ENCODE results near the gene NUDT4.
"Not testable (repeated sequence)": the region's sequence is repeated elsewhere in the genome, so short reads cannot be mapped to it uniquely, and the experiment has no call there.

NUDT4 gene

DNA sequence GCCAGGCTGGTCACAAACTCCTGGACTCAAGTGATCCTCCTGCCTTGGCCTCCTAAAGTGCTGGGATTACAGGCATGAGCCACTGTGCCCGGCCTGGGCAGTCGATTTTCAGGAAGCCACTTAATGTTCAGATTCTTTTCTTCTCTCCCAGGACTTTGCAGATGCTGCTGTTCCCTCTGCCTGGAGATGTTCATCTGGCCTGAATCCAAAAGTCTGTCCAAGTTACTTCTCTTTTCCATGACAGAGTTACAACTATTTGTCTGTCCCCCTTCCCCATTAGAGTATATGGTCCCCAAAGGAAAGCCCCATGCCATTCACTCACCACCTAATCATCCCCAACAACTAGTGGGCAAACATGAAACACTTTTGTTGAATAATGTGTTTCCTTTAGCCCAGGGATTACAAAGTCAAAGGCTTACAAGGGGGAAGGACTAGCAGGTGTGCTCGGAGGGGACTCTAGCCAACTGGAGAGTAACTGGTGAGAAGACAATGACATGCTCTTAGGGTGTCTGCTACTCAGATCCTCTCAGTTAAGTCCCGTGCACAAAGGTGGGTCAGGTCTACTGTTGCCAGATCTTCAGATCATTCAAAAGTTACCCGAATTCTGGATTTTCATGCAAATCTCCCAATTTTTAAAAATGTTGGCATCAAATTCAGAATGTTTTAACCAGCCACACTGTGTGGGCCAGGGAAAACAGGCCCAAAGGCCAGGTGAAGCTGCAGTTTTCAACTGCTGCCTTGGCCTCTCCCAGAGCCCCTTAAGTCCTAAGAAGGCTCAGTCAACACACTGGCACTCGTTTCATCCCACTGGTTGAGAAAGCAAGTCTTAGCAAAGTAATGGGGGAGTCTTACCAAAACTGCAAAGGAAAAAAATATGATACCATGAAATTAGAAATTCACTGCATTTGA lies 29.6 kb downstream of the NUDT4 start:
- H3K27ac ChIP-seq, result no peak overlapping the region
- TF ChIP-seq, protein P1, sequence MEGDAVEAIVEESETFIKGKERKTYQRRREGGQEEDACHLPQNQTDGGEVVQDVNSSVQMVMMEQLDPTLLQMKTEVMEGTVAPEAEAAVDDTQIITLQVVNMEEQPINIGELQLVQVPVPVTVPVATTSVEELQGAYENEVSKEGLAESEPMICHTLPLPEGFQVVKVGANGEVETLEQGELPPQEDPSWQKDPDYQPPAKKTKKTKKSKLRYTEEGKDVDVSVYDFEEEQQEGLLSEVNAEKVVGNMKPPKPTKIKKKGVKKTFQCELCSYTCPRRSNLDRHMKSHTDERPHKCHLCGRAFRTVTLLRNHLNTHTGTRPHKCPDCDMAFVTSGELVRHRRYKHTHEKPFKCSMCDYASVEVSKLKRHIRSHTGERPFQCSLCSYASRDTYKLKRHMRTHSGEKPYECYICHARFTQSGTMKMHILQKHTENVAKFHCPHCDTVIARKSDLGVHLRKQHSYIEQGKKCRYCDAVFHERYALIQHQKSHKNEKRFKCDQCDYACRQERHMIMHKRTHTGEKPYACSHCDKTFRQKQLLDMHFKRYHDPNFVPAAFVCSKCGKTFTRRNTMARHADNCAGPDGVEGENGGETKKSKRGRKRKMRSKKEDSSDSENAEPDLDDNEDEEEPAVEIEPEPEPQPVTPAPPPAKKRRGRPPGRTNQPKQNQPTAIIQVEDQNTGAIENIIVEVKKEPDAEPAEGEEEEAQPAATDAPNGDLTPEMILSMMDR (conservative IDR thresholded peaks at IDR 0.05; ENCODE audit: low read depth), result no peak
- no peak for DNase-seq (ENCODE audit: low spot score)
- POLR2A ChIA-PET (ENCODE audit: low non-redundant PET), result no interaction called here
- CTCF ChIA-PET, result no interaction called here

DNA sequence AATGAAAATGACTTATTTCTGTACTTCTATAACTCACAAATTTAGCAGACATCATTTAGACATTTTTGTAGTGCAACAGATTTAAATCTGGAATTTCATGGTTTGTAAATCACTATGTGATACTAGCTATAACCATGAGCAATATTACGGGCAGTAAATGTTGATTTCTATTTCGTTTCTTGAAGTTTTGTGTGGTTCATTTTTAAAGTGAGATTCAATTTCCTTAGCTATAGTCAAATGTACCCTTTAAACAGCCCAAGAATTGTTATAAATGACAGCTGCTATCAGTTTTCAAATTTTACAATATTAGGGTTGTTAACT lies 30.2 kb downstream of the NUDT4 start:
- CTCF ChIA-PET, result interaction anchor here (0.6 to 1.1 kb wide), 2 partner anchors 12 to 169 kb away, joined by 3 to 4 read pairs; no protein-coding TSS in a partner anchor
- TF ChIP-seq, protein P1 (conservative IDR thresholded peaks at IDR 0.05; ENCODE audit: low read depth), result no peak
- no peak for DNase-seq (ENCODE audit: low spot score)
- POLR2A ChIA-PET (ENCODE audit: low non-redundant PET), result no interaction called here
- H3K27ac ChIP-seq, result no peak overlapping the region

DNA sequence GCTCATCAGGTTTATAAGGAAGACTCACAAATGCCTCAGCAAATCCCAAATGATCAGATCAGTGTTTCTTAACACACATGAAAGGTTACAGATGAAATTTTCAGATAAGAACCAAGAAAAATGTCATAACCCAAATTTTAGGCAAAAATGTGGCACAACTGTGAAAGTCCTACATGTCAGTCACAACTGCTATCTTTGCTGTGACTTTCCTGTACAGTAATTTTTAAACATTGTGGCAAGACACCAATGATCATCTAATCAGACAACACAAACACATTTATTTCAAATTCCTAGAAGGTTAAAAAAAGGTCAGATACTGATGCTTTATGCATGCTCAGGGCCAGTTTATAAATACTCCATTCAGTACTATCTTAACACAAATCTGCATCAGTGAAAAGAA lies 31.1 kb downstream of the NUDT4 start:
- no peak overlapping the region for H3K27ac ChIP-seq
- CTCF ChIA-PET, result interaction anchor here (0.6 to 1.1 kb wide), 3 partner anchors 11 to 620 kb away, joined by 3 to 4 read pairs (median 4); no protein-coding TSS in a partner anchor
- DNase-seq (ENCODE audit: low spot score), result no peak
- POLR2A ChIA-PET (ENCODE audit: low non-redundant PET), result no interaction called here
- TF ChIP-seq, protein P1 (conservative IDR thresholded peaks at IDR 0.05; ENCODE audit: low read depth), result no peak

DNA sequence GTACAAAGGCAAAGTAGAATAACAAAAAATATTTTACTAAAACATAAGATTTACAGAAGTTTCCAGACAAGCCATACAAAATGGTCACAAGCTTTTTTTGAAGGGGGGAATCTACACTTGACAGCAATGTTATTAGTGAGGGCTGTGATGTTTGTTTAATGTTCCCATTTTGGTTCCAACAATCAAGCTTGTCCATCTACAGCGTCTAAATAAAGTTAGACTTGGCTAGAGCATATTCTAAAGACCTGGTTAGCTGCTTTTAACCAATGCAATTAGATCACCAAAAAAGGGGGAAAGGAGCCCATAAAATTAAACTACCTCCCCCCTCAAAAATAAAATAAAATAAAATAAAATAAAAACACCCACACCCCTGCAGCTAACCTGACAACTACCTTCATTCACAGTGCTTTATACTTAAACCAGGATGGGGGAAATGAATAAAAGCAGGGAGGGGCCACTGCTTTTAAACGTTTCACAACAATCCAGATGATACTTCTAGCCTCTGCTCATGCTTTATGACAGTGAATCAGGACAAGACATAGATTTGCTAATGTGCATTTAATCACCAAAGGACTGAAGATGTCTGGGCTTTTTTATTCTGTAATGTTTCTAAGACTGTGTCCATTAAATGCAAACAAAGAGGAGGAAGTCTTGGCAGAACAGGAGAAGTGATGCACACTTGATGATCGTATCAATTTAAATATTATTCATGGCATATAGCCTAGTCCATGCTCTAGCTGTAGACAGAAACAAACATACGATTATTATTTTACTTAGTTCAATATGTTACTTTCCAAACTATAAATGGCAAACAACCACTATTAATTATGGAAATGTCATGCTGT lies 31.8 kb downstream of the NUDT4 start:
- POLR2A ChIA-PET (ENCODE audit: low non-redundant PET); DNase-seq (ENCODE audit: low spot score); H3K27ac ChIP-seq: not testable (repeated sequence)
- CTCF ChIA-PET, result interaction anchor here (0.6 to 0.9 kb wide), 2 partner anchors 10 to 13 kb away, joined by 3 read pairs; no protein-coding TSS in a partner anchor

DNA sequence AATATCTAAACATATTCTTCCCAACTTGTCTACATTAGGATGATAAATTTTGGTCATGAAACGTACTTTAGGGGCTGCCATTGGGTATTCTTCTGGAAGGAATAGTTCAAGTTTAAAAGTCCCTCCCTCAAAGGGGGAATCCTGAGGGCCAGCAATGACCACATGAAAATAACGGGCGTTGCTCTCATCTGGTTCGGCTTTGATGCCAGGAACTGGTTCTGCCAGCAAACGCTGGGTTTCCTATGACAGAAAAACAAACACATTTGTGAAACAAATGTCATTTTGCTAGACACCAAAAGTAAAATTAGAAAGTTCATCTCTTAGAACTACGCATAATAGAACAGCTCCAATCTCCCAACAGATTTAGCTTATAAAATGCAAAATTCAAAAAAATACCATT lies 33.3 kb downstream of the NUDT4 start:
- DNase-seq (ENCODE audit: low spot score); H3K27ac ChIP-seq; POLR2A ChIA-PET (ENCODE audit: low non-redundant PET): not testable (repeated sequence)
- CTCF ChIA-PET, result interaction anchor here (0.6 to 0.7 kb wide), 2 partner anchors 31 to 451 kb away, joined by 3 to 4 read pairs; no protein-coding TSS in a partner anchor

DNA sequence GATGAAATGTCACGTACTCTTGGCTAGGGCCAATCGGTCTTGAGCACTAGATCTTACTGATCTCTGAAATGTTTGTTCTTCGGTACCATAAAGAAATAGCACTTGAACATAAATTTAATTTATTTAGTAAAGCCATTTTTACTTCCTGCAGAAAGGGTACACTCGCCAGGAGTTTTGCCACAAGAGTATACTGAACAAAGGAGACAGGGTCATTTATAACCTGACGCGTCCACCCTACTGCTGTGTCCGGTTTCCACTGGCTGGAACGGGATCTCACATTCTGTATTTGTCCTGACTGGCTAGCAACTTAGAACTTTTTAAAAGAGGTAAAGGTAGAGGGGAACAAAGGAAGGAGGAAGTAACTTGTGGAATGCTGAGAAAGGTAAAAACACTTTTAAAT lies 34.7 kb downstream of the NUDT4 start:
- DNase-seq (ENCODE audit: low spot score); H3K27ac ChIP-seq; POLR2A ChIA-PET (ENCODE audit: low non-redundant PET): not testable (repeated sequence)
- CTCF ChIA-PET, result interaction anchor here (0.6 to 0.8 kb wide), 3 partner anchors 425 to 589 kb away, joined by 4 to 5 read pairs (median 5); no protein-coding TSS in a partner anchor

DNA sequence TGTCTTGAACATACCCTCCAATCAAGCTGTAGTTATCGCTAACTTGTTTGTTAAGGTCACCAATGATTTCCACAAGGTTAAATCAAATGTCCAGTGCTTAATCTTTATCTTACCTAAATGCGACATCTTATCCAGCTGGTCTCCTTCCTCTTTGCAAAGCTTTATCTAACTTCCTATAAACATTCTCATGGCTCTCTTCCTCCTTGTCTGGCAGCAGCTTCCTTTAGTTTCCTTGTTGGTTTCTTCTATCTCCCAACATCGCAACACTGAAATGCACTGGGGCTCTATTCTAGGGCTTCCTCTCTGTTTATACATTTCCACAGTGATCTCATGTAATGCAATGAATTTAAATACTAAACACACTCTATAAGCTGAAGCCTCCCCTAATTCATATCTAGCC lies 35.3 kb downstream of the NUDT4 start:
- TF ChIP-seq, protein P1 (conservative IDR thresholded peaks at IDR 0.05; ENCODE audit: low read depth), result no peak
- H3K27ac ChIP-seq, result no peak overlapping the region
- CTCF ChIA-PET, result interaction anchor here (0.6 to 0.8 kb wide), 4 partner anchors 426 to 595 kb away, joined by 3 to 5 read pairs (median 4); no protein-coding TSS in a partner anchor
- POLR2A ChIA-PET (ENCODE audit: low non-redundant PET), result no interaction called here
- no peak for DNase-seq (ENCODE audit: low spot score)
